K562 (cell line): ENCODE measurements around the gene ZCCHC14.

ENCODE experiments used
- CC2D1A ChIP-seq: fragments of 450-650 bp; IDR thresholded peaks from 2 replicates; pipeline ENCODE4 v1.6.1; 2017; ENCODE audit warnings: mild to moderate bottlenecking
- FOXK1 ChIP-seq: sonication (generic); formaldehyde crosslinking; IDR thresholded peaks from 2 replicates; pipeline ENCODE4 v1.8.0; 2022; ENCODE audit warnings: missing genetic modification reagents, mild to moderate bottlenecking, borderline replicate concordance
- KLF10 ChIP-seq: fragments of 250-450 bp; sonication (Bioruptor Pico); IDR thresholded peaks from 2 replicates; pipeline ENCODE4 v1.6.1; 2021; ENCODE audit warnings: matching md5 sums
- MEIS2 ChIP-seq: fragments of 450-650 bp; IDR thresholded peaks from 2 replicates; pipeline ENCODE4 v1.6.1; 2014; ENCODE audit warnings: mild to moderate bottlenecking; ENCODE audit not compliant: partially characterized antibody
- NCOA2 ChIP-seq, 2 experiments: fragments of 450-650 bp; IDR thresholded peaks; 2 replicates each; pipeline ENCODE4 v1.6.1; 2018; ENCODE audit warnings: mild to moderate bottlenecking in 2 of 2, moderate library complexity in 1 of 2; ENCODE audit not compliant: partially characterized antibody in 2 of 2
- POLR2A ChIP-seq: fragments of 450-650 bp; conservative IDR thresholded peaks from 2 replicates; pipeline ENCODE4 v1.6.1; 2016
- SMARCA4 ChIP-seq: fragments of 450-650 bp; IDR thresholded peaks from 2 replicates; pipeline ENCODE4 v1.6.1; 2016
- TRIM24 ChIP-seq, 2 experiments: fragments of 450-650 bp; IDR thresholded peaks; 2 replicates each; pipeline ENCODE4 v1.6.1; 2016
- ZNF253 ChIP-seq: fragments of 250-450 bp; sonication (Bioruptor Pico); conservative IDR thresholded peaks from 2 replicates; pipeline ENCODE4 v1.6.1; 2021; ENCODE audit warnings: mild to moderate bottlenecking
- TF ChIP-seq, protein P1 (sequence below), 3 experiments: IDR thresholded peaks in 2 of 3; conservative IDR thresholded peaks in 1 of 3; 2 replicates each; pipeline ENCODE4 v1.5.1; 2011 to 2012; ENCODE audit warnings: low read length in 3 of 3, mild to moderate bottlenecking in 3 of 3, control low read depth in 2 of 3, improper control_type of control experiment in 1 of 3, inconsistent platforms in 1 of 3, low read depth in 1 of 3, mixed read lengths in 1 of 3, moderate library complexity in 1 of 3; ENCODE audit not compliant: insufficient read depth in 2 of 3
- TF ChIP-seq, protein P2 (sequence below): IDR thresholded peaks from 2 replicates; pipeline ENCODE4 v1.6.1; 2014; ENCODE audit warnings: antibody characterized with exemption
- TF ChIP-seq, protein P3 (sequence below), 2 experiments: fragments of 450-650 bp in 1 of 2; sonication (generic) in 1 of 2; formaldehyde crosslinking; conservative IDR thresholded peaks; 2 replicates each; pipeline versions ENCODE4 v1.4.0 to v1.8.1; 2020 to 2022; ENCODE audit warnings: mild to moderate bottlenecking in 1 of 2, missing genetic modification reagents in 1 of 2
- TF ChIP-seq, protein P4 (sequence below): sonication (generic); IDR thresholded peaks from 2 replicates; pipeline ENCODE4 v1.6.1; 2016

DNA sequence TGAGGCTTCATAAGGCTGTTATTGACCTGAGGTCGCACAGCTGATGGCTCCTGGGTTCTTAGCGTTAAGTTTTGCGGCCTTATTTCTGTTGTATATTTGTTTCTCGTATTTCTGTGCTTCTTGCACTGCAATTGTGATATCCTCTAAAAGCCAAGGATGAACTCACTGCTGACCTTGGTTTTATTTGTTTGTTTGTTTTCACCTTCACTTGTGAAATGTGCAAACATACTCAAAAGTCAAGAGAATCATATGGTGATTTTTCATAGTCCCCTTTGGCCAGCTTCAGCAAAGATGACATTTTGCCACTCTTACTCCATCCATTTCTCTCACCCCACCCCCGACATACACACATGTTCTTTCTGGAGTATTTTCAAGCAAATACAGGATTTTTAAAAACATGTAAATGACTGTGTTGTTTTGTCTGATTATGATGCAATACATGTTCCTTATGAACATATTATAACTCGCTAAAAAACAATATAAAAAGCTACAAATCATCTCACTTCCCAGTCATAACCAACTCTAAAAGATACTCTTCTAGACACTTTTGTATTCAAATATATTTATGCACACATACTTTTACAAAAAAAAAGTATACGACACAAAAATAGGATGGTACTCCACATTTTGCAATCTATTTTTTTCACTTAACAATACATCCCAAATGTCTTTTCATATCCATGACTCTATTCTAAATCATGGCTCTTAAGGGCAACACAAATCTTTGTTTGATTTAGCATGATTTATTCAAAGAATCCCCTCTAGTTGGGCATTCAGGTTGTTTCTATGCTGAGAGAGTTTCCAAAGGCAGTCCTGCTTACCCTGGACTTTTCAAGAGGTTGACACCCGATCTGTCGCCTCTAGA, 5.7 kb upstream of the ZCCHC14 start:
- TF ChIP-seq SMARCA4 (no peak), TRIM24 (IDR thresholded peaks at IDR 0.05) (no peak), NCOA2 (IDR thresholded peaks at IDR 0.05; ENCODE audit: partially characterized antibody in 2 of 2) (no peak), POLR2A (no peak), MEIS2 (no peak), FOXK1 (no peak), ZNF253 (CRISPR knock-in tag) (no peak), CC2D1A (no peak), KLF10 (no peak)
- TF ChIP-seq, protein P1, sequence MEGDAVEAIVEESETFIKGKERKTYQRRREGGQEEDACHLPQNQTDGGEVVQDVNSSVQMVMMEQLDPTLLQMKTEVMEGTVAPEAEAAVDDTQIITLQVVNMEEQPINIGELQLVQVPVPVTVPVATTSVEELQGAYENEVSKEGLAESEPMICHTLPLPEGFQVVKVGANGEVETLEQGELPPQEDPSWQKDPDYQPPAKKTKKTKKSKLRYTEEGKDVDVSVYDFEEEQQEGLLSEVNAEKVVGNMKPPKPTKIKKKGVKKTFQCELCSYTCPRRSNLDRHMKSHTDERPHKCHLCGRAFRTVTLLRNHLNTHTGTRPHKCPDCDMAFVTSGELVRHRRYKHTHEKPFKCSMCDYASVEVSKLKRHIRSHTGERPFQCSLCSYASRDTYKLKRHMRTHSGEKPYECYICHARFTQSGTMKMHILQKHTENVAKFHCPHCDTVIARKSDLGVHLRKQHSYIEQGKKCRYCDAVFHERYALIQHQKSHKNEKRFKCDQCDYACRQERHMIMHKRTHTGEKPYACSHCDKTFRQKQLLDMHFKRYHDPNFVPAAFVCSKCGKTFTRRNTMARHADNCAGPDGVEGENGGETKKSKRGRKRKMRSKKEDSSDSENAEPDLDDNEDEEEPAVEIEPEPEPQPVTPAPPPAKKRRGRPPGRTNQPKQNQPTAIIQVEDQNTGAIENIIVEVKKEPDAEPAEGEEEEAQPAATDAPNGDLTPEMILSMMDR (IDR thresholded peaks at IDR 0.05 in 2 of 3, conservative IDR thresholded peaks at IDR 0.05 in 1 of 3; ENCODE audit: insufficient read depth in 2 of 3, low read depth in 1 of 3, low read length in 3 of 3): no peak
- TF ChIP-seq, protein P2, sequence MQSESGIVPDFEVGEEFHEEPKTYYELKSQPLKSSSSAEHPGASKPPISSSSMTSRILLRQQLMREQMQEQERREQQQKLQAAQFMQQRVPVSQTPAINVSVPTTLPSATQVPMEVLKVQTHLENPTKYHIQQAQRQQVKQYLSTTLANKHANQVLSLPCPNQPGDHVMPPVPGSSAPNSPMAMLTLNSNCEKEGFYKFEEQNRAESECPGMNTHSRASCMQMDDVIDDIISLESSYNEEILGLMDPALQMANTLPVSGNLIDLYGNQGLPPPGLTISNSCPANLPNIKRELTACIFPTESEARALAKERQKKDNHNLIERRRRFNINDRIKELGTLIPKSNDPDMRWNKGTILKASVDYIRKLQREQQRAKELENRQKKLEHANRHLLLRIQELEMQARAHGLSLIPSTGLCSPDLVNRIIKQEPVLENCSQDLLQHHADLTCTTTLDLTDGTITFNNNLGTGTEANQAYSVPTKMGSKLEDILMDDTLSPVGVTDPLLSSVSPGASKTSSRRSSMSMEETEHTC: no peak
- TF ChIP-seq, protein P3, sequence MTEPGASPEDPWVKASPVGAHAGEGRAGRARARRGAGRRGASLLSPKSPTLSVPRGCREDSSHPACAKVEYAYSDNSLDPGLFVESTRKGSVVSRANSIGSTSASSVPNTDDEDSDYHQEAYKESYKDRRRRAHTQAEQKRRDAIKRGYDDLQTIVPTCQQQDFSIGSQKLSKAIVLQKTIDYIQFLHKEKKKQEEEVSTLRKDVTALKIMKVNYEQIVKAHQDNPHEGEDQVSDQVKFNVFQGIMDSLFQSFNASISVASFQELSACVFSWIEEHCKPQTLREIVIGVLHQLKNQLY (CRISPR knock-in tag; conservative IDR thresholded peaks at IDR 0.05): no peak
- TF ChIP-seq, protein P4, sequence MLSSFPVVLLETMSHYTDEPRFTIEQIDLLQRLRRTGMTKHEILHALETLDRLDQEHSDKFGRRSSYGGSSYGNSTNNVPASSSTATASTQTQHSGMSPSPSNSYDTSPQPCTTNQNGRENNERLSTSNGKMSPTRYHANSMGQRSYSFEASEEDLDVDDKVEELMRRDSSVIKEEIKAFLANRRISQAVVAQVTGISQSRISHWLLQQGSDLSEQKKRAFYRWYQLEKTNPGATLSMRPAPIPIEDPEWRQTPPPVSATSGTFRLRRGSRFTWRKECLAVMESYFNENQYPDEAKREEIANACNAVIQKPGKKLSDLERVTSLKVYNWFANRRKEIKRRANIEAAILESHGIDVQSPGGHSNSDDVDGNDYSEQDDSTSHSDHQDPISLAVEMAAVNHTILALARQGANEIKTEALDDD: no peak
